ENCODE measurements around the gene KCNG4.
"Not testable (repeated sequence)": the region's sequence is repeated elsewhere in the genome, so short reads cannot be mapped to it uniquely, and the experiment has no call there.

Gene KCNG4

DNA sequence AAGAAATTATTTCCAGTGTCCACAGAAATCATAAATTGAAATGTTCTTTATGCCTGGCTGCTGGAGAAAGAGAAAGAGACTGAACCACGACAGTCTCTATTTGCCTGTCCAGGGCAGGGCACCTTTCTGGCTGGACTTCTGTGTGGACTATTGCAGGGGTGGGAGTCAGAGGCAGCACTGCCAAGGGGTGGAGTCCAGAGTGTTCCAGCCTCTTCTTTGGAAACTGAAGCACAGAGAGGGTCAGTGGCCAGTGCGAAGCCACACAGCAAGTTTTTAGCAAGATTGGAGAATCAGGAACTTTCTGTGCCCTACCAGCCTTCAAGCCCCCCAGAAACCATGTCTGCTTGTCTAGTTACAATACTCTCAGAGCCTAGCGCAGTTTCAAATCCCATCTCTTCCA lies 15.3 kb downstream of the KCNG4 start:
- H3K4me3 ChIP-seq (replicated peaks in 1 of 2; ENCODE audit: low read depth in 2 of 2, low read length in 2 of 2), result no peak overlapping the region
- TF ChIP-seq, protein P1, sequence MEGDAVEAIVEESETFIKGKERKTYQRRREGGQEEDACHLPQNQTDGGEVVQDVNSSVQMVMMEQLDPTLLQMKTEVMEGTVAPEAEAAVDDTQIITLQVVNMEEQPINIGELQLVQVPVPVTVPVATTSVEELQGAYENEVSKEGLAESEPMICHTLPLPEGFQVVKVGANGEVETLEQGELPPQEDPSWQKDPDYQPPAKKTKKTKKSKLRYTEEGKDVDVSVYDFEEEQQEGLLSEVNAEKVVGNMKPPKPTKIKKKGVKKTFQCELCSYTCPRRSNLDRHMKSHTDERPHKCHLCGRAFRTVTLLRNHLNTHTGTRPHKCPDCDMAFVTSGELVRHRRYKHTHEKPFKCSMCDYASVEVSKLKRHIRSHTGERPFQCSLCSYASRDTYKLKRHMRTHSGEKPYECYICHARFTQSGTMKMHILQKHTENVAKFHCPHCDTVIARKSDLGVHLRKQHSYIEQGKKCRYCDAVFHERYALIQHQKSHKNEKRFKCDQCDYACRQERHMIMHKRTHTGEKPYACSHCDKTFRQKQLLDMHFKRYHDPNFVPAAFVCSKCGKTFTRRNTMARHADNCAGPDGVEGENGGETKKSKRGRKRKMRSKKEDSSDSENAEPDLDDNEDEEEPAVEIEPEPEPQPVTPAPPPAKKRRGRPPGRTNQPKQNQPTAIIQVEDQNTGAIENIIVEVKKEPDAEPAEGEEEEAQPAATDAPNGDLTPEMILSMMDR (IDR thresholded peaks at IDR 0.05; ENCODE audit: low read depth, low read length), result no peak
- no peak for DNase-seq (ENCODE audit: low read depth in 2 of 2)

DNA sequence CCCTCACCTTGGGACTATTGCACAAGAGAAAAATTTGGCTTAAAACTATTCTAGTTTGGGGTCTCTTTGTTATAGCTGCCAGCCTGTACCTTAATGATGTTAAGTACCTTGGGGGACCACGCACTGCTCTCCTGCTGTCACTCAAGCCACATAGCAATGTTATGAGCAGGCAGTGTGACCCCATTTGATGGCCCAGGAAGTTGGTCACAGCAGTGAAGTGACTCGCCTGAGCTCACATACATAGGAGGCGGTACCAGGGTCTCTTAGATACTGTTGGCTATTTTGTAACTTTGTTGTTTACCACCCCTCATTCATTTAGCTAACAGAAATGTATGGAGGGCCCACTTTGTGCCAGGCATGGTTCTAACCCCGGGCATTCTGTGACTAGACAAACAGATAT lies 16.4 kb downstream of the KCNG4 start:
- no peak for DNase-seq (ENCODE audit: low read depth in 2 of 2)
- no peak overlapping the region for H3K4me3 ChIP-seq (replicated peaks in 1 of 2; ENCODE audit: low read depth in 2 of 2, low read length in 2 of 2)
- TF ChIP-seq, protein P1 (IDR thresholded peaks at IDR 0.05; ENCODE audit: low read depth, low read length), result no peak

DNA sequence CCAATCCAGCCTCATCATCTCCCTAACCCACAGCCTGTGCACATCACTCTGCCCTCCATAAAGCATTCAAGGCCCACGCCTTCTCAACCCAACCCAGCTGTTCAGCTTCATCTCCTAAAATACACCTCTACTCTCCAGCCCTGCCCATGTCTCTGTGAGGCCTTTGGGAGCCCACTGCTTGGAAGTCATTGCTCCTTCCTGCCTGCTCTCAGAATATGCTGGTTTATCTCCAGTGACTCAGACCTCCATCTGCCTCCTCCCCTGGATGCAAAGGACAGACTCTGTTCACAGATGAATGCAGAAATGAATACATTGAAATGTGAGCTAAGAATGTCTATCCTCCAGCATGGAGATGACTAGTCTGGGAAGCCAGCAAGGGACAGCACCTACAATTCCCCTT lies 19.0 kb downstream of the KCNG4 start:
- TF ChIP-seq, protein P1 (IDR thresholded peaks at IDR 0.05; ENCODE audit: low read depth, low read length), result no peak
- DNase-seq (ENCODE audit: low read depth in 2 of 2), result peak; percentile 54 to 64
- H3K4me3 ChIP-seq (replicated peaks in 1 of 2; ENCODE audit: low read depth in 2 of 2, low read length in 2 of 2), result no peak overlapping the region

GRCh38 chr16:84218956-84219355 lies 20.9 kb downstream of the KCNG4 start:
- TF ChIP-seq, protein P1 (IDR thresholded peaks at IDR 0.05; ENCODE audit: low read depth, low read length), result no peak
- no peak for DNase-seq (ENCODE audit: low read depth in 2 of 2)
- H3K4me3 ChIP-seq (replicated peaks in 1 of 2; ENCODE audit: low read depth in 2 of 2, low read length in 2 of 2), result no peak overlapping the region

- TF ChIP-seq, protein P1 (IDR thresholded peaks at IDR 0.05; ENCODE audit: low read depth, low read length), result no peak
- H3K4me3 ChIP-seq (replicated peaks in 1 of 2; ENCODE audit: low read depth in 2 of 2, low read length in 2 of 2), result no peak overlapping the region
- DNase-seq (ENCODE audit: low read depth in 2 of 2), result no peak
Observed at GRCh38 chr16:84218176-84218823, 21.5 kb downstream of the KCNG4 start.

- not testable (repeated sequence) for H3K4me3 ChIP-seq (replicated peaks in 1 of 2; ENCODE audit: low read depth in 2 of 2, low read length in 2 of 2); DNase-seq (ENCODE audit: low read depth in 2 of 2)
Observed at GRCh38 chr16:84216144-84216543, 23.7 kb downstream of the KCNG4 start.

DNA sequence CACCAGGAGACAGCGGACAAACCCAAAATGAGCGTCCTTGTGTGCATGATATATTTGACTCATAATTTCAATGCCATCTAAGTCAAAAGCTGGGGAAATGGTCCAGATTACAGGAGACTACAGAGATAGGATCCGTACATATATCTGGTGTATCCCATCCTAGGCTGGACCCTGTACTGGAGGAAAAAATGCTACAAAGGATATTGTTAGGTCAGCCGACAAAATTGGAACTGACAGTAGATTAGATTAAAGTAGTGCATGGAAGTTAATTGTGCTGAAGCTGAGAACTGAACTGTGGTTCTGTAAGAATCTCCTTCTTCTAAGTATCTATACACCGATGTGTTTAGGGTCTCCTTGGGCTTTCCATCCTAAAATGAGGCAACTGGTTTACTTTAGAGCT lies 24.3 kb downstream of the KCNG4 start:
- DNase-seq (ENCODE audit: low read depth in 2 of 2), result no peak
- TF ChIP-seq, protein P1 (IDR thresholded peaks at IDR 0.05; ENCODE audit: low read depth, low read length), result no peak
- H3K4me3 ChIP-seq (replicated peaks in 1 of 2; ENCODE audit: low read depth in 2 of 2, low read length in 2 of 2), result no peak overlapping the region

Measured in cardiac fibroblast (primary cell).